Testis (tissue), 2 donors: ENCODE measurements around the gene KDM6B.

ENCODE experiments used
- POLR2A ChIP-seq: fragments of 450-650 bp; IDR thresholded peaks from one replicate; pipeline ENCODE4 v1.6.1; 2017; ENCODE audit warnings: antibody characterized with exemption, mild to moderate bottlenecking, moderate library complexity
- TF ChIP-seq, protein P1 (sequence below), 3 experiments: fragments of 450-650 bp in 2 of 3; fragments of 200-600 bp in 1 of 3; sonication (generic) in 1 of 3; IDR thresholded peaks; one replicate each; pipeline ENCODE4 v1.5.1; 2016 to 2019; ENCODE audit warnings: antibody characterized with exemption in 3 of 3, mild to moderate bottlenecking in 2 of 3, moderate library complexity in 1 of 3

DNA sequence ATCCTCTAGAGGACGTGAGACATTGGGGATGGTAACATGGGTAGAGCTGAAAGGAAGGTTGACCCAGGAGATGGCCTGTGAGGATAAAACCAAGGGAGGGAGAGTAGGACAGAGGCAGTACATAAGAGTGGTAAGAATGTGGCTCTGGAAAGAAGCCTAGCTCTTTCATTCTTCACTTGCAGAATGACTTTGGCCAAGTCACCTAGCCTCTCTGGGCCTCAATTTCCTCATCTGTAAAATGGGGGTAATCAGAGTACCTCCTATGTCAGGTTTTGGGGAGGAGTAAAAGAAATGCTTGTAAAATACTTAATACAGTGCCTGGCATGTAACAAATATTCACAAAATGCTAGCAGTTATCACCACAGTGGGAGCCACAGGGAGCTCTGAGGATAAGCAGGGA lies 6.9 kb downstream of the KDM6B start:
- TF ChIP-seq, protein P1, sequence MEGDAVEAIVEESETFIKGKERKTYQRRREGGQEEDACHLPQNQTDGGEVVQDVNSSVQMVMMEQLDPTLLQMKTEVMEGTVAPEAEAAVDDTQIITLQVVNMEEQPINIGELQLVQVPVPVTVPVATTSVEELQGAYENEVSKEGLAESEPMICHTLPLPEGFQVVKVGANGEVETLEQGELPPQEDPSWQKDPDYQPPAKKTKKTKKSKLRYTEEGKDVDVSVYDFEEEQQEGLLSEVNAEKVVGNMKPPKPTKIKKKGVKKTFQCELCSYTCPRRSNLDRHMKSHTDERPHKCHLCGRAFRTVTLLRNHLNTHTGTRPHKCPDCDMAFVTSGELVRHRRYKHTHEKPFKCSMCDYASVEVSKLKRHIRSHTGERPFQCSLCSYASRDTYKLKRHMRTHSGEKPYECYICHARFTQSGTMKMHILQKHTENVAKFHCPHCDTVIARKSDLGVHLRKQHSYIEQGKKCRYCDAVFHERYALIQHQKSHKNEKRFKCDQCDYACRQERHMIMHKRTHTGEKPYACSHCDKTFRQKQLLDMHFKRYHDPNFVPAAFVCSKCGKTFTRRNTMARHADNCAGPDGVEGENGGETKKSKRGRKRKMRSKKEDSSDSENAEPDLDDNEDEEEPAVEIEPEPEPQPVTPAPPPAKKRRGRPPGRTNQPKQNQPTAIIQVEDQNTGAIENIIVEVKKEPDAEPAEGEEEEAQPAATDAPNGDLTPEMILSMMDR (IDR thresholded peaks at IDR 0.05) = no peak
- TF ChIP-seq POLR2A = no peak
